ENCODE measurements around the gene FAM24B. TPM values are rescaled to one million over a fixed set of nuclear protein-coding genes. Genes with fewer than 3 reads are reported as not detected.

Gene FAM24B
- total RNA-seq, 1 donor from 2014 or later: 11.1 TPM

DNA sequence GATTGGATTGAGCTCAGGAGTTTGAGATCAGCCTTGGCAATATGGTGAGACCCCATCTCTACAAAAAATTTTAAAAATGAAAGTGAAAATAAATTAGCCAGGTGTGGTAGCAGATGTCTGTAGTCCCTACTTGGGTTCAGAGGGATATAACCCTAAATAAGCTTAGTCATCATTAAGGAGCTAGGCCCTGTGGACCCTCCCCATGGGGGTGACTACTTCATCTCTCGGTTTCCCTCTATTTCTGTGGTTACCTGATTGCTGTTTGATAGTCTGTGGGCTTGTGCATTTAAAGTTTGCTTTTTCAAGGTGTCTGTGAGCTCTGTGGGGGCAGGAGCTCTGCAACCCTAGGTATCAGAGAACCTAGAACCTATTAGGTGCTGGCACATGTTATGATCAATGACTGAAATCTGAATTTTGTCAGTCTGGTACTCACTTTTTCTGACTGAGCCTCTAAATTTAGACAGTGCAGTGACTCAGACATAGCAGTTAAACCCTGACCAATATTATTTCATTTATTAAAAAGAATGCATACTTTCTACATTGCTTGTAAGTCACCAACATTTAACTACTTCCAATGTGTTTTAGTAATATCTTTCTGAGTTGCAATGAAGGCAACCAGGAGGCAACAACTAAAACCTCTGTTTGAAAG, 25.6 kb downstream of the FAM24B start:
- no peak overlapping the region for H3K4me3 ChIP-seq (ENCODE audit: low read depth, low read length)
- H3K36me3 ChIP-seq (ENCODE audit: control insufficient read depth, insufficient read depth, low read length): no peaks in the 10 kb centered on the region
- no peaks in the 10 kb centered on the region for H3K27me3 ChIP-seq (ENCODE audit: control insufficient read depth, insufficient read depth, low read length)
- no peak for FAIRE-seq
- DNase-seq (ENCODE audit: low read depth): no peak
- TF ChIP-seq, protein P1, sequence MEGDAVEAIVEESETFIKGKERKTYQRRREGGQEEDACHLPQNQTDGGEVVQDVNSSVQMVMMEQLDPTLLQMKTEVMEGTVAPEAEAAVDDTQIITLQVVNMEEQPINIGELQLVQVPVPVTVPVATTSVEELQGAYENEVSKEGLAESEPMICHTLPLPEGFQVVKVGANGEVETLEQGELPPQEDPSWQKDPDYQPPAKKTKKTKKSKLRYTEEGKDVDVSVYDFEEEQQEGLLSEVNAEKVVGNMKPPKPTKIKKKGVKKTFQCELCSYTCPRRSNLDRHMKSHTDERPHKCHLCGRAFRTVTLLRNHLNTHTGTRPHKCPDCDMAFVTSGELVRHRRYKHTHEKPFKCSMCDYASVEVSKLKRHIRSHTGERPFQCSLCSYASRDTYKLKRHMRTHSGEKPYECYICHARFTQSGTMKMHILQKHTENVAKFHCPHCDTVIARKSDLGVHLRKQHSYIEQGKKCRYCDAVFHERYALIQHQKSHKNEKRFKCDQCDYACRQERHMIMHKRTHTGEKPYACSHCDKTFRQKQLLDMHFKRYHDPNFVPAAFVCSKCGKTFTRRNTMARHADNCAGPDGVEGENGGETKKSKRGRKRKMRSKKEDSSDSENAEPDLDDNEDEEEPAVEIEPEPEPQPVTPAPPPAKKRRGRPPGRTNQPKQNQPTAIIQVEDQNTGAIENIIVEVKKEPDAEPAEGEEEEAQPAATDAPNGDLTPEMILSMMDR (IDR thresholded peaks at IDR 0.05; ENCODE audit: insufficient read depth, low read length, severe bottlenecking): no peak

DNA sequence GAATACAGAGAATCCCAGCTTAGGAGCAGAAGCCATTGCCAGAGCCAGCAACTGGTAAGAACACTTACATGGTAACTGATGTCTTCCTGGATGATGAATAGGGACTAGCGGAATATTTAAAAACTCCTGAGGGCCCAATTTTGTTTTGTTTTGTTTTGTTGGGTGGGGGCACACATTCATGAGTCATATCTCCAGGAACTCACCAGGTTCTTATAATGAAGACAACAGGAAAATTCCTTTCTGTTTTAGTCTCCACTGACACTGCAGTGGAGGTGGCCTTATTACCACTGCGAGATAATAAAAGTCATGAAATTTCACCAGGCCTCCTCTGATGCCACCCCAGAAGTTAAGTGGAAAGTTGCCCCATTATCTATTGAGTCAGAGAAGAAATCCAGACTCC, 27.1 kb downstream of the FAM24B start:
- DNase-seq (ENCODE audit: low read depth) (peak; percentile 43), FAIRE-seq (no peak)
- Histone ChIP-seq H3K27me3 (ENCODE audit: control insufficient read depth, insufficient read depth, low read length) (no peaks in the 10 kb centered on the region), H3K36me3 (ENCODE audit: control insufficient read depth, insufficient read depth, low read length) (no peaks in the 10 kb centered on the region), H3K4me3 (ENCODE audit: low read depth, low read length) (no peak overlapping the region)
- TF ChIP-seq, protein P1 (IDR thresholded peaks at IDR 0.05; ENCODE audit: insufficient read depth, low read length, severe bottlenecking): no peak

DNA sequence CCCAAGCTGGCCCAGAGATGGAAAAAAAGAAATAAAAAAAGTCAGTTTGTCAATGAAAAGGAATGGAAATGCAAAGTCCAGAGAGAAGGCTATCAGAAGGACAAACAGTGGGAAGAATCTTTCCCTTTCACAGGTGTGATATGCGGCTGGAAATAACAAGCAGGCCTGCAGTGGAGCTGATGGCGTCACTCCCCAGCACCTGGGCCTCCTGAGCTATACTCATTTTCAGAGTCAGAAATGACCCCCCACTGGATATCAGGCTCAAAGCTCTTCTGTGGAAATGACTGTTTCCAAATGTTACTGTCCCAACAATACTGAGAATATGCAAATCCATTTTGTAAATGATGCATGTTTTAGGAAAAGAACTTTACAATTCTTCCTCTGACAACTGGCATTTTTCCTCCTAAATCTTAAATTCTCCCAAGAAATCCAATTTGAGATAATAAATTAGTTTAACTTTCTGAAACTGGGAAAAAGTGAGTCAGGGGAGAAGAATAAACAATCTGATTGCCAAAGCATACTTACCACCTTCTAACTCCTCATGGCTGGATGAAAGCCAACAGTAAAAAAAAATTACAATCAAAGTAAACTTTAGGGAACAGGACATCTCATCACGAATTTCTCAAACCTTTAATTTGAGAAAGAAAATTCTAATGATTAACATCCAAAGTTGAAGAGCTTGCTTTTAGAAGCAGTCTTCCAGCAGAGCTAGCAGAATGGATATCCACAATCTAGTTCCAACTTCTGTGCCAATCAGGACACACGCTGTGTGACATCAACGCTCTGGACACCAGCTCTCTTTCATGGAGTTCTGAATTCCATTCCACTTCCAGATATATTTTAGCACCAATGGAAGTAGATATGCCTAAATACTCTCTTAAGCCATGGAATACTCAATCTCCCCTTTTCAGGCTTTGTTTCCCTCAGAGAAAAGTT, 28.4 kb downstream of the FAM24B start:
- Histone ChIP-seq H3K4me3 (ENCODE audit: low read depth, low read length) (no peak overlapping the region), H3K27me3 (ENCODE audit: control insufficient read depth, insufficient read depth, low read length) (no peaks in the 10 kb centered on the region), H3K36me3 (ENCODE audit: control insufficient read depth, insufficient read depth, low read length) (no peaks in the 10 kb centered on the region)
- FAIRE-seq: no peak
- TF ChIP-seq, protein P1 (IDR thresholded peaks at IDR 0.05; ENCODE audit: insufficient read depth, low read length, severe bottlenecking): no peak
- DNase-seq (ENCODE audit: low read depth): peak; percentile 34

DNA sequence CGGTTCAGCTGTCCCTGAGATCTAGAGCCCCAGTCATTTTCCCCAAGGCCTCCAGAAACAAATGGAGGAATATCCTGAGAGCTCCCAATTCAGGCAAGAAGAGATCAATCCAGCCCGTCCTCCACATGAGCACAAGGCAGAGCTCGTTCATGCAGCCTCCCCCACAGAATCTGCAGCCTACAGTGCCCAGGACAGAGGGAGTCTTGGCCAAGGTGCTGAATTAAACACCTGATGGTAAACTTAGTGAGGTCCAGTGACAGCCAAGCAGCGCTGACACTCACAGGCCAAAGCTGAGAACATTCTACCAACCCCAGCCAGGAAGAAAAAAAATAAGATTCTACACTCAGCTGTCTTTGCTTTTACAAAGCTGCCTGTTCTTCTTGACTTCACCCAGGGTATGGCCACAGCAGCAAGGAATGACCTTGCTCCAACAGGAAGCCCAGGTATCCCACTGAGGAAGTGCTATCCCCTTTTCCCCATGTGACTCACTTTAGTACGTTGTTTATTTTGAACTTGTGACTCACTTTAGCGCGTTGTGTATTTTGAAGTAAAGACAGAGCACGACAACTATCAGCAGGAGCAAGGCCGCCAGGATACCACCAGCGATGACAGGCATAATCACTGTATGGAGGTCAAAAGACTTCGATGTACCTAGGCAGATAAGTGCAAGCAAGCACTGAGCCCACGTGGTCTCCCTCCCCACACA, 29.3 kb downstream of the FAM24B start:
- H3K27me3 ChIP-seq (ENCODE audit: control insufficient read depth, insufficient read depth, low read length): no peaks in the 10 kb centered on the region
- TF ChIP-seq, protein P1 (IDR thresholded peaks at IDR 0.05; ENCODE audit: insufficient read depth, low read length, severe bottlenecking): no peak
- DNase-seq (ENCODE audit: low read depth): peak; percentile 62
- H3K4me3 ChIP-seq (ENCODE audit: low read depth, low read length): no peak overlapping the region
- peak; percentile 88 for FAIRE-seq
- H3K36me3 ChIP-seq (ENCODE audit: control insufficient read depth, insufficient read depth, low read length): no peaks in the 10 kb centered on the region

DNA sequence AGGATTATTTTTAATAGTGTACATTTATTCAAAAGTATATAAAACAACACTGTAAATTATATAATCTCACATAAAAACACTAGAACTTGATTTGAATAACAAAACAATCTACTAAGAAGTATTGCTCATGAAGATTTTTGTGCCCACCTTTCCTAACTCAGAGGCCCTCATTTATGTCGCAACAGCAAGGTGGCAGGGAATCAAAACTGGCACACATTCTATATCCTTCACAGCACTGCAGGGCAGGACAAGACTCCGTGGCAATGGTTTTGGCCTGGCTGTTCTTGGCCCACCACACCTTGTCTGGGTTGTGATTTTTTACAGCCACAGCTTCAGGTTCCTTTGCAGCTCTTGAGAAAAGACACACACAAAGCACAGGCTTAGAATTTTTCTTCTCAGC, 30.3 kb downstream of the FAM24B start:
- no peaks in the 10 kb centered on the region for H3K36me3 ChIP-seq (ENCODE audit: control insufficient read depth, insufficient read depth, low read length)
- no peak overlapping the region for H3K4me3 ChIP-seq (ENCODE audit: low read depth, low read length)
- FAIRE-seq (no peak), DNase-seq (ENCODE audit: low read depth) (no peak)
- TF ChIP-seq, protein P1 (IDR thresholded peaks at IDR 0.05; ENCODE audit: insufficient read depth, low read length, severe bottlenecking): no peak
- H3K27me3 ChIP-seq (ENCODE audit: control insufficient read depth, insufficient read depth, low read length): no peaks in the 10 kb centered on the region

All from bronchial epithelial cell (primary cell).